GM19372 (cell line): Measurements from ENCODE around the gene RBPMS2.

Source experiments
- ATAC-seq: cut with Tn5 transposase; IDR thresholded peaks from one replicate; pipeline ENCODE4 v1.9.1; 2021; ENCODE audit warnings: mild to moderate bottlenecking, low read depth, moderate library complexity; ENCODE audit not compliant: unreplicated experiment

The RBPMS2 gene

GRCh38 chr15:64791401-64791800 is 16.0 kb upstream of the RBPMS2 start:
- ATAC-seq = no peak

GRCh38 chr15:64783796-64784195 is 8.4 kb upstream of the RBPMS2 start:
- ATAC-seq = no peak

GRCh38 chr15:64782751-64783150 is 7.4 kb upstream of the RBPMS2 start:
- no peak for ATAC-seq

GRCh38 chr15:64781299-64781698 is 5.9 kb upstream of the RBPMS2 start:
- ATAC-seq = no peak

- ATAC-seq = no peak
Measured at GRCh38 chr15:64780600-64781156, 5.3 kb upstream of the RBPMS2 start.

GRCh38 chr15:64779630-64780029 is 4.2 kb upstream of the RBPMS2 start:
- ATAC-seq = no peak

- ATAC-seq = no peak
Measured at GRCh38 chr15:64779024-64779423, 3.6 kb upstream of the RBPMS2 start.

- no peak for ATAC-seq
Measured at GRCh38 chr15:64776402-64776786, 1.0 kb upstream of the RBPMS2 start.

- ATAC-seq = no peak
Measured at GRCh38 chr15:64774629-64775493, 528 bp downstream of the RBPMS2 start.

GRCh38 chr15:64774037-64774628 is 1.3 kb downstream of the RBPMS2 start:
- no peak for ATAC-seq

GRCh38 chr15:64773606-64774005 is 1.8 kb downstream of the RBPMS2 start:
- no peak for ATAC-seq

- no peak for ATAC-seq
Measured at GRCh38 chr15:64772964-64773363, 2.4 kb downstream of the RBPMS2 start.

- ATAC-seq = no peak
Measured at GRCh38 chr15:64772488-64772887, 2.9 kb downstream of the RBPMS2 start.

GRCh38 chr15:64770626-64771025 is 4.8 kb downstream of the RBPMS2 start:
- no peak for ATAC-seq

- no peak for ATAC-seq
Measured at GRCh38 chr15:64767203-64767602, 8.2 kb downstream of the RBPMS2 start.

- ATAC-seq = no peak
Measured at GRCh38 chr15:64766058-64766457, 9.3 kb downstream of the RBPMS2 start.

GRCh38 chr15:64763874-64764273 is 11.5 kb downstream of the RBPMS2 start:
- no peak for ATAC-seq

GRCh38 chr15:64763462-64763861 is 11.9 kb downstream of the RBPMS2 start:
- no peak for ATAC-seq

GRCh38 chr15:64763021-64763420 is 12.4 kb downstream of the RBPMS2 start:
- ATAC-seq = no peak

GRCh38 chr15:64762546-64762945 is 12.8 kb downstream of the RBPMS2 start:
- ATAC-seq = no peak

GRCh38 chr15:64761156-64761555 is 14.2 kb downstream of the RBPMS2 start:
- no peak for ATAC-seq

GRCh38 chr15:64760056-64760455 is 15.3 kb downstream of the RBPMS2 start:
- no peak for ATAC-seq
